G401 (cell line): Measurements from ENCODE around the gene DIO3. TPM values are rescaled to one million over a fixed set of nuclear protein-coding genes. Genes with fewer than 3 reads are reported as not detected.

Experiments
- DNase-seq: peaks from one replicate; pipeline ENCODE4 v3.0.0-alpha.2; 2015; ENCODE audit warnings: low spot score
- in situ Hi-C: cut with HindIII; loops from 2 replicates; pipeline ENCODE4 v1.10.0; 2016; ENCODE audit warnings: low sequenced_read_pairs, mixed read lengths
- total RNA-seq: library from RNA; depleted of rRNA; stranded (reverse); fragments of >200 nt; shearing (Covaris generic); gene quantifications from 2 replicates; pipeline ENCODE4 v1.2.3, GENCODE V29; 2014

The DIO3 gene
- total RNA-seq, 1 experiment from 2014 or later, result not detected

GRCh38 chr14:101591582-101591981 lies 30.3 kb downstream of the DIO3 start:
- no peak for DNase-seq
- in situ Hi-C loops, result no loop called here

GRCh38 chr14:101593411-101594238 lies 32.3 kb downstream of the DIO3 start:
- in situ Hi-C loops, result no loop called here
- no peak for DNase-seq

- no peak for DNase-seq
Observed at GRCh38 chr14:101594511-101595148, 33.3 kb downstream of the DIO3 start.

GRCh38 chr14:101595349-101595748 lies 34.1 kb downstream of the DIO3 start:
- no peak for DNase-seq
- in situ Hi-C loops, result no loop called here

More at GRCh38 chr14:101594511-101595148, 33.3 kb downstream of the DIO3 start:
- in situ Hi-C loops, result no loop called here

- no peak for DNase-seq
- in situ Hi-C loops, result no loop called here
Observed at GRCh38 chr14:101595887-101596721, 34.8 kb downstream of the DIO3 start.

- in situ Hi-C loops, result no loop called here
- no peak for DNase-seq
Observed at GRCh38 chr14:101596742-101597141, 35.4 kb downstream of the DIO3 start.

- DNase-seq, result no peak
- in situ Hi-C loops, result no loop called here
Observed at GRCh38 chr14:101598159-101598558, 36.9 kb downstream of the DIO3 start.

- in situ Hi-C loops, result no loop called here
- no peak for DNase-seq
Observed at GRCh38 chr14:101598571-101599233, 37.4 kb downstream of the DIO3 start.

- in situ Hi-C loops, result no loop called here
- DNase-seq, result no peak
Observed at GRCh38 chr14:101599234-101599885, 38.1 kb downstream of the DIO3 start.

GRCh38 chr14:101600336-101600890 lies 39.1 kb downstream of the DIO3 start:
- in situ Hi-C loops, result no loop called here
- no peak for DNase-seq

GRCh38 chr14:101600891-101601605 lies 39.8 kb downstream of the DIO3 start:
- in situ Hi-C loops, result no loop called here
- no peak for DNase-seq

- in situ Hi-C loops, result no loop called here
- DNase-seq, result no peak
Observed at GRCh38 chr14:101601606-101602465, 40.5 kb downstream of the DIO3 start.

GRCh38 chr14:101602466-101602840 lies 41.2 kb downstream of the DIO3 start:
- in situ Hi-C loops, result no loop called here
- no peak for DNase-seq

- no peak for DNase-seq
- in situ Hi-C loops, result no loop called here
Observed at GRCh38 chr14:101603096-101603495, 41.8 kb downstream of the DIO3 start.

- DNase-seq, result no peak
- in situ Hi-C loops, result no loop called here
Observed at GRCh38 chr14:101604228-101604934, 43.1 kb downstream of the DIO3 start.

GRCh38 chr14:101604935-101605780 lies 43.9 kb downstream of the DIO3 start:
- no peak for DNase-seq
- in situ Hi-C loops, result no loop called here
